OCI-LY3 (cell line): Measurements from ENCODE around the gene OXNAD1.

Source experiments
- H2AFZ ChIP-seq: fragments of 200-600, 300-600 bp; shearing (Covaris generic); 2 replicates; pipeline ENCODE4 v1.6.0; 2014; ENCODE audit warnings: antibody characterized with exemption, low read depth, low read length
- H3K27ac ChIP-seq: fragments of 200-600, 300-600 bp; sonication (generic); 2 replicates; pipeline ENCODE4 v1.5.1; 2014; ENCODE audit warnings: mild to moderate bottlenecking, low read length, moderate library complexity, mixed read lengths
- H3K27me3 ChIP-seq: fragments of 200-600, 300-600 bp; sonication (generic); 2 replicates; pipeline ENCODE4 v1.6.1; 2014; ENCODE audit warnings: low read depth, low read length, mixed read lengths
- H3K36me3 ChIP-seq: fragments of 200-600, 300-600 bp; sonication (generic); replicated peaks from 2 replicates; pipeline ENCODE3; 2014; ENCODE audit warnings: low read depth, low read length, mixed read lengths
- H3K4me1 ChIP-seq: fragments of 300-600, 200-600 bp; sonication (generic); 2 replicates; pipeline ENCODE4 v1.6.1; 2014; ENCODE audit warnings: low read length, mixed read lengths
- H3K4me2 ChIP-seq: fragments of 200-600, 300-600 bp; sonication (generic); 2 replicates; pipeline ENCODE4 v1.6.1; 2014; ENCODE audit warnings: low read length, mixed read lengths
- H3K4me3 ChIP-seq: fragments of 300-600, 200-600 bp; sonication (generic); 2 replicates; pipeline ENCODE4 v1.5.1; 2014; ENCODE audit warnings: antibody characterized with exemption, mild to moderate bottlenecking, low read length, moderate library complexity
- H3K79me2 ChIP-seq: fragments of 300-600, 200-600 bp; shearing (Covaris generic); 2 replicates; pipeline ENCODE4 v1.6.1; 2014; ENCODE audit warnings: mild to moderate bottlenecking, low read length, mixed read lengths
- H3K9ac ChIP-seq: fragments of 300-600, 200-600 bp; shearing (Covaris generic); 2 replicates; pipeline ENCODE4 v1.6.0; 2014; ENCODE audit warnings: mild to moderate bottlenecking, low read length, moderate library complexity
- H3K9me3 ChIP-seq: fragments of 200-600, 300-600 bp; shearing (Covaris generic); 2 replicates; pipeline ENCODE4 v1.6.1; 2014; ENCODE audit warnings: low read length, mixed read lengths; ENCODE audit not compliant: insufficient read depth
- H4K20me1 ChIP-seq: fragments of 200-600, 300-600 bp; sonication (generic); 2 replicates; pipeline ENCODE4 v1.6.1; 2016; ENCODE audit warnings: low read length, mixed read lengths; ENCODE audit not compliant: insufficient read depth
- CTCF ChIP-seq: fragments of 200-600, 300-600 bp; sonication (generic); IDR thresholded peaks from 2 replicates; pipeline ENCODE4 v1.5.1; 2014; ENCODE audit warnings: antibody characterized with exemption, low read length, low read depth
- EZH2phosphoT487 ChIP-seq: fragments of 200-600 bp; shearing (Covaris generic); IDR thresholded peaks from 2 replicates; pipeline ENCODE4 v1.6.1; 2018; ENCODE audit warnings: antibody characterized with exemption, mixed run types, low read depth

Gene OXNAD1

GRCh38 chr3:16338999-16339398 lies 74.0 kb downstream of the OXNAD1 start:
- H3K9ac ChIP-seq, result no peak overlapping the region
- TF ChIP-seq CTCF (no peak), EZH2phosphoT487 (no peak)
- H3K4me2 ChIP-seq, result no peak overlapping the region
- H3K79me2 ChIP-seq, result peaks cover 71% of the 10 kb centered on the region
- H3K9me3 ChIP-seq, result no peaks in the 10 kb centered on the region
- H3K36me3 ChIP-seq, result peaks cover 79% of the 10 kb centered on the region
- no peak overlapping the region for H3K27ac ChIP-seq
- no peak overlapping the region for H3K4me3 ChIP-seq
- peaks cover 82% of the 10 kb centered on the region for H4K20me1 ChIP-seq
- H2AFZ ChIP-seq, result no peak overlapping the region
- no peaks in the 10 kb centered on the region for H3K4me1 ChIP-seq
- H3K27me3 ChIP-seq, result no peaks in the 10 kb centered on the region

- Histone ChIP-seq H2AFZ (no peak overlapping the region), H3K4me3 (no peak overlapping the region), H3K36me3 (peaks cover 80% of the 10 kb centered on the region), H3K4me2 (no peak overlapping the region), H3K27ac (no peak overlapping the region), H3K27me3 (no peaks in the 10 kb centered on the region), H3K4me1 (no peaks in the 10 kb centered on the region), H4K20me1 (peaks cover 67% of the 10 kb centered on the region), H3K9ac (no peak overlapping the region), H3K79me2 (peaks cover 60% of the 10 kb centered on the region), H3K9me3 (no peaks in the 10 kb centered on the region)
- TF ChIP-seq CTCF (no peak), EZH2phosphoT487 (no peak)
Observed at GRCh38 chr3:16343101-16343500, 78.1 kb downstream of the OXNAD1 start.

GRCh38 chr3:16346413-16347081 lies 81.5 kb downstream of the OXNAD1 start:
- H4K20me1 ChIP-seq, result peaks cover 44% of the 10 kb centered on the region
- H2AFZ ChIP-seq, result no peak overlapping the region
- no peaks in the 10 kb centered on the region for H3K4me1 ChIP-seq
- no peaks in the 10 kb centered on the region for H3K9me3 ChIP-seq
- peaks cover 28% of the 10 kb centered on the region for H3K79me2 ChIP-seq
- H3K27ac ChIP-seq, result no peak overlapping the region
- H3K4me3 ChIP-seq, result no peak overlapping the region
- H3K27me3 ChIP-seq, result no peaks in the 10 kb centered on the region
- H3K9ac ChIP-seq, result no peak overlapping the region
- TF ChIP-seq EZH2phosphoT487 (no peak), CTCF (no peak)
- H3K4me2 ChIP-seq, result no peak overlapping the region
- H3K36me3 ChIP-seq, result peaks cover 88% of the 10 kb centered on the region

- TF ChIP-seq EZH2phosphoT487 (no peak), CTCF (no peak)
- Histone ChIP-seq H3K27me3 (no peaks in the 10 kb centered on the region), H3K4me1 (no peaks in the 10 kb centered on the region), H3K9me3 (no peaks in the 10 kb centered on the region), H4K20me1 (peaks cover 45% of the 10 kb centered on the region), H3K4me3 (no peak overlapping the region), H3K27ac (no peak overlapping the region), H2AFZ (no peak overlapping the region), H3K9ac (no peak overlapping the region), H3K79me2 (peaks cover 20% of the 10 kb centered on the region), H3K36me3 (peaks cover 92% of the 10 kb centered on the region), H3K4me2 (no peak overlapping the region)
Observed at GRCh38 chr3:16347548-16347947, 82.5 kb downstream of the OXNAD1 start.
